GM12892 (cell line): ENCODE data around the gene CHST14.

Experiments
- POLR2A ChIP-seq: IDR thresholded peaks from 2 replicates; pipeline ENCODE4 v1.6.1; 2011; ENCODE audit warnings: low read depth, low read length, control low read depth
- POLR2AphosphoS5 ChIP-seq: IDR thresholded peaks from 2 replicates; pipeline ENCODE4 v1.6.1; 2011; ENCODE audit warnings: low read depth, low read length, control low read depth

DNA sequence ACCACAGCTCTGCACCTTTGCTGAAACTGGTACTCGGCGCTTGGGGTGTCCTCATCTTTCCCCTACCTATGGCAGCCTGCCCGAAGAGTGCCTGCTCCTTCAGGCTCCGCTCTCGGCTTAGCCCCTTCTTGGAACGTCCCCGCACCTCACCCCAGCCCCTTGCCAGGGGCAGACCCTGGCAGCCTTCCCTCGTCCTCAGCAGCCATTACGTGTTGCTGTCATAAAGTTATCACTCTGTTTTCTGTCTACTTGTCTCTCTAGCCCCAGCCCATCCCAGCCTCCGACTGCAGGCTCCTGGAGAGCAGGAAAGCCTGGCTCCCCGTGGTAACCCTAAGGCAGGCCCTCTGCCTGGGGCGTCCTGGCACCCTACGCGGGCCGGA is 35.1 kb upstream of the CHST14 start:
- no peak for TF ChIP-seq POLR2AphosphoS5
- TF ChIP-seq POLR2A = no peak
